Stimulated activated CD8-positive, alpha-beta memory T cell treated with anti-CD3 and anti-CD28 coated beads, Interleukin-15, amount 100 ng/mL, for 1 hour (primary cell): ENCODE results near the gene GNA12.
"Not testable (repeated sequence)": the region's sequence is repeated elsewhere in the genome, so short reads cannot be mapped to it uniquely, and the experiment has no call there.

Experiments used
- DNase-seq: peaks from one replicate; pipeline ENCODE4 v3.0.0-alpha.2; 2020; ENCODE audit warnings: low read depth

Gene GNA12

DNA sequence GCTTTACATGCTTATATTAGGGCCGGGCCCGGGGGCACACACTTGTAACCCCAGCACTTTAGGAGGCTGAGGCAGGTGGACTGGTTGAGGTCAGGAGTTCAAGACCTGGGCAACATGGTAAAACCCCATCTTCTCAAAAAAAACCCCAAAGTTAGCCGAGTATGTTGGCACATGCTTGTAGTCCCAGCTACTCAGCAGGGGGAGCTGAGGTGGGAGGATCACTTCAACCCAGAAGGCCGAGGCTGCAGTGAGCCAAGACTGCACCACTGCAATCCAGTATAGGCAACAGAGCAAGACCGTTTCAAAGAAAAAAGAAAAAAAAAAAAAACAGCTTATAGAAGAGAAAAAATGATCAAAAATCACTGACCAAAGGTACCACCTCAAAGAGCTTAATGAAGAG lies 93.0 kb downstream of the GNA12 start:
- DNase-seq: no peak

GRCh38 chr7:2750004-2750407 lies 94.1 kb downstream of the GNA12 start:
- DNase-seq: no peak

GRCh38 chr7:2748684-2749083 lies 95.4 kb downstream of the GNA12 start:
- not testable (repeated sequence) for DNase-seq

DNA sequence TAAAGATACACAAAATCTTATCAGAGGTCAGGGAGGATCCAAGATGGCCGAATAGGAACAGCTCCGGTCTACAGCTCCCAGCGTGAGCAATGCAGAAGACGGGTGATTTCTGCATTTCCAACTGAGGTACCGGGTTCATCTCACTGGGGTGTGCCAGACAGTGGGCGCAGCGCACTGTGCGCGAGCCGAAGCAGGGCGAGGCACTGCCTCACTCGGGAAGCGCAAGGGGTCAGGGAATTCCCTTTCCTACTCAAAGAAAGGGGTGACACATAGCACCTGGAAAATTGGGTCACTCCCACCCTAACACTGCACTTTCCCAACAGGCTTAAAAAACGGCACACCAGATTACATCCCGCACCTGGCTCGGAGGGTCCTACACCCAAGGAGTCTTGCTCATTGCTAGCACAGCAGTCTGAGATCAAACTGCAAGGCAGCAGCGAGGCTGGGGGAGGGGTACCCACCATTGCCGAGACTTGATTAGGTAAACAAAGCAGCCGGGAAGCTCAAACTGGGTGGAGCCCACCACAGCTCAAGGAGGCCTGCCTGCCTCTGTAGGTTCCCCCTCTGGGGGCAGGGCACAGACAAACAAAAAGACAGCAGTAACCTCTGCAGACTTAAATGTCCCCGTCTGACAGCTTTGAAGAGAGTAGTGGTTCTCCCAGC lies 100.5 kb downstream of the GNA12 start:
- DNase-seq: not testable (repeated sequence)

DNA sequence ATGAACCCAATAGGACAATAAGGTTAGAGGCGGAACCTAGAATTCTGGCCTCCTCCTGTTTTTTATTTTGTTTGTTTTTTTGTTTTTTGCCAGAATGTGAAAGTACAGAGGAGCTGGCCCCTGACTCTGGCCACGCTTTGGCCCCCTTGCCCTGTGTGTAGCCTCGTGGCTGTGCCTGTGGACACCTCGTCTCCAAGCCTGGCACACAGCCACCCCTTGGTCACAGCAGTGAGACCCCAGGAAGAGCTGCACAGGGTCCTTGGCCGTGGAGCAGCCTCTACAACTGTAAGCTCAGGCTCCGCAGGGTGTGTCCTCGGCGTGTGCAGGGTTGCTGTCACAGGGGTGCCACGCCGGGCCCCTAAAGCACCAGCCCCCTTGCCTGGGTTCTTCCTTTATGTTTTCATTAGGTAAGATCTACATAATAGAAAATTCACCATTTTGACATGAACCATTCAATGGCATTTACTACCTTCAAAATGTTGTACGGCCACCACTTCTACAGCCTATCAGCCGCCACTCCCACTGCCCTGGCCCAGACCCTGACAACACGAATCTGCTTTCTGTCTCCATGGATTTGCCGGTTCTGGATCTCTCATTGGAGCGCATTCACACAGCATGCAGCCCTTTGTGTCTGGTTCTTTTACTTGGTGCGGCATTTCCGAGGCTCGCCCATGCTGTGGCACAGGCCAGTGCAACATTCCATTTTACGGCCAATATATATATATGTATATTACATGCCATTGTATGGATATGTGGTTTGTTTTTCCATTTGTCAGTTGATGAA lies 105.2 kb downstream of the GNA12 start:
- DNase-seq: no peak

DNA sequence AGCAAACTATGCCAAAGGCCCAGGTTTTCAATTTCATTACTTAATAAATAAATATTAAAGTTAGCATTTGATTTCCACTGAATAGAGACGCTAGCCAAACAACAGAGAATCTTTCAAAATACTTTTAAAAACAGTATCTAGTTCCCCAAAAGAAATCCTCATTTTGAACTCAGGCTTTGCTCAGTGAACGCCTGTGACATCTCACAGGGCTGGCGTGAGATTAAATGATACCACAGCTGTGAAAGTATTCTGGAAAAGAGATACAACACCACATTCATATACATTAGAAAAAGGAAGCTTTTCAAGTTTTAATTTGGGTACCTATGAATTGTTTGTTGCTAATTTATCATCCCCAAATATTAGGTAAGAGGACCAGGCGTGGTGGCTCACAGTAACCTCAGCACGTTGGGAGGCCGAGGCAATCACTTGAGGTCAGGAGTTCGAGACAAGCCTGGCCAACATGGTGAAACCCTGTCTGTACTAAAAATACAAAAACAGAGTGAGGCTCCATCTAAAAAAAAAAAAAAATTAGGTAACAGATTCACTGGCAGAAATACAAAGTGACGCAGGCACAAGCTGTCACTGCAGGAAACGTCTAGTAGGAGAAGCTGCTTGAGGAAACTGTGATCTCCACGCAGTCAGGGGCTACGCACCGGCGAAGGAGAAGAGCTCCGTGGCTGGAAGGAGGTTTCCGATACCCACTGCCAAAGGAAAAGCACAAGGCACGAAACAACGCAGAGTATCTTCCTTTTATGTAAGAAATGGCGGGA lies 106.2 kb downstream of the GNA12 start:
- DNase-seq: no peak

DNA sequence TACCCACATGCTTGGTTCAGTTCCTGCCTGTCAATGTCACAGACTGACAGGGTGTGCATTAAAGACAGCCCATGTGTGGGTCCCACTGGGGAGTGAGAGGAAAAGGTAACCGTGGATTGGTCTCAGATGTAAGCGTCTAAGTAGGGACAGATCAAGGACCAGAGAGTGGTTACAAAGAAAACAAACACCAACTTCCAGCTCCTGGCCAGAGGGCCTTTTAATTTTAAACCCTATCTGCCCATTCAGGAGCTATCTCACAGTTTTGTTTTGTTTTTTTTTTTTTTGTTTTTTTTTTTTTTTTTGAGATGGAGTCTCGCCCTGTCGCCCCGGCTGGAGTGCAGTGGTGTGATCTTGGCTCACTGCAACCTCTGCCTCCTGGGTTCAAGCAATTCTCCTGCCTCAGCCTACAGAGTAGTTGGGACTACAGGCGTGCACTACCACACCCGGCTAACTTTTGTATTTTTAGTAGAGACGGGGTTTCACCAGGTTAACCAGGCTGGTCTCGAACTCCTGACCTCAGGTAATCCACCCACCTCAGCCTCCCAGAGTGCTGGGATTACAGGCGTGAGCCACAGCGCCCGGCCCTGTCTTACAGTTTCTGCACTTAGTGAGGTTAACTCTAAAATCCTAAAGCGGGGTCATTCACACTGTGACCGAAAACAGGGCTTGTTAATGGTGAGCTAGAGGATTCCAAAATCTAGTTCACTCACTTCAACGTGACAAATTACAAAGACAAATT lies 106.9 kb downstream of the GNA12 start:
- not testable (repeated sequence) for DNase-seq

GRCh38 chr7:2736411-2736914 lies 107.6 kb downstream of the GNA12 start:
- no peak for DNase-seq

DNA sequence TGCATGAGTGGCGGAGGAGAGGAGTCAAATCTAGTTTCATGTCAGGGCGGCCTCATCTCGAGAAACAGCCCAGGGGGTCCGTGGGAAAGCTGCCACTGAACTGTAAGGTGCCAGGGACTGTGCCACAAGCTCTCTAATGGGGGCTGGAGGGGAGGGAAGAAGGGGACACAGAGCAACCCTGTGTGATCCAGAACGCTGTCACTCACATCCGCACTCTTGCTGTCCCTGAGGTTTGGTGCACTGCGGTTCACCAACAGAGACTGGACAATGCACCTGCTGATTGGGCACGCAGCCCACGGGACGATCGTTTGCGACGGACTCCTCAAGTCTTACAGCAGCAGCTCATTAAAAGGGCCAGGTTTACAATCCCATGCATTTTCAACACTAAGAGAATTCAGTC lies 108.4 kb downstream of the GNA12 start:
- DNase-seq: no peak

DNA sequence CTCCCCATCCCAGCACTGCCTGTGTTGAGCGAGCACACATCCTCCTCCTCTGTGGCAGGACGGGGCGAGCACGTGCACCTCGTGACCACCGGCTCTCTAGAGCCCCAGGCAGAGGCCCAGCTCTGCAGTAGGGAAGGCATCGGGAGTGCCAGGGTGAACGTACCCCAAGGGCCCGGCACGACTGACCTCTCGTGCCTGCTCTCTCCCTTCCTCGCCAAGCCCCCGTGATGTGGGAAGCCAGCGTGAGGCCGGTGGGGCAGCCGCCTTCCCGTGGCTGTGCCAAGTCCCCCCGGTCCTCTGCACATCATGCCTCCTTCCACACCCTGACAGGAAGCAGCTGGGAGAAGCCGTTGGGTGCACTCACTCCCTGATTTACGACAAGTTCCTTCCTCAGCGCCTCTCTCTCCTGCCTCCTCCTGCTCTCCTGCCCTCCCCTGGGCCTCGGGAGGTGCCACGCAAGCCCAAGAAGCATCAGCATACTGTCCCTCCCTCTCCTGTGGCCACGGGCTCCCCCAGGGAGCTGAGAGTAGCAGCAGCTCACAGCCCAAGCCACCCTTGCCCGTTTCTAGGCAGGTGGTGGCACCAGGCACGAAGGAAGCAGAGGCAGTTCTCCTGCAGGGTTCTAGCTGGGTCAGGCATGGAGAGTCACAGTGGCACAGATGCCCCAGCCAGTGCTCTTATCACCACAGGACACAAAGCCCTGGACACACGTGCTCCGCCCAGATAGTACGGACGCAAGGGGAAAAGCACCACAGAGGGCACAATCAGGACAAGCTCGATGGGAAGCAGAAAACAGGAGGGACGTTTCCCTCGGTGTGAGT lies 109.1 kb downstream of the GNA12 start:
- DNase-seq: no peak

GRCh38 chr7:2734084-2734686 lies 109.9 kb downstream of the GNA12 start:
- DNase-seq: no peak

DNA sequence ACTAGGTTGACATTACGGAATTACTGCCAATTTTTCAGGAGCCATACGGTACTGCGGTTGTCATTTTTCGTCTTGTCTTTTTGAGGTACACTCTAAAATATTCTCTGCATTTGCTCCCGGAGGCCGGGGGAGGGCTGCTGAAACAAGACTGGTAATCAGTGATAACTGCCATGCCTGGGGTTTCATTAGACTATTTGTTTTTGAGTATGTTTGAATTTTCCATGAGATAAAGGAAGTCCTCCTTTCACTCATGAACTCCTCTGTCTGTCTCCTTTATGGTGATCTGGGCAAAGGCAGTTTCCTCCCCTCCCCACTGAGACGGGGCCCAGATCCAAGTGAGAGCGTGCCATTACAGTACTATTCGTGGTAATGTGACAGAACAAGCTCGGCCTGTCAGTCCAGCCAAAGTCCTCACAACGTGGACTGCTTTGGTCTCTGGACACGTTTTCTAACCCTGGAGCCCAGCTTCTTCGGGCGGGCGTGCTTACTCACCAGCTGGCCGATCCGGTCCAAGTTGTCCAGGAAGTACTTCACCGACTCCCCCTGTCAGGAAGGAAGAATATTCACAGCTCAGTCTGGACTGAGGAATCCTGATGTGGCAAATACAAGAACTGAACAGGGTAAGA lies 111.0 kb downstream of the GNA12 start:
- DNase-seq: no peak

- DNase-seq: no peak
These were observed 111.7 kb downstream of the GNA12 start for GRCh38 chr7:2732388-2732787.

DNA sequence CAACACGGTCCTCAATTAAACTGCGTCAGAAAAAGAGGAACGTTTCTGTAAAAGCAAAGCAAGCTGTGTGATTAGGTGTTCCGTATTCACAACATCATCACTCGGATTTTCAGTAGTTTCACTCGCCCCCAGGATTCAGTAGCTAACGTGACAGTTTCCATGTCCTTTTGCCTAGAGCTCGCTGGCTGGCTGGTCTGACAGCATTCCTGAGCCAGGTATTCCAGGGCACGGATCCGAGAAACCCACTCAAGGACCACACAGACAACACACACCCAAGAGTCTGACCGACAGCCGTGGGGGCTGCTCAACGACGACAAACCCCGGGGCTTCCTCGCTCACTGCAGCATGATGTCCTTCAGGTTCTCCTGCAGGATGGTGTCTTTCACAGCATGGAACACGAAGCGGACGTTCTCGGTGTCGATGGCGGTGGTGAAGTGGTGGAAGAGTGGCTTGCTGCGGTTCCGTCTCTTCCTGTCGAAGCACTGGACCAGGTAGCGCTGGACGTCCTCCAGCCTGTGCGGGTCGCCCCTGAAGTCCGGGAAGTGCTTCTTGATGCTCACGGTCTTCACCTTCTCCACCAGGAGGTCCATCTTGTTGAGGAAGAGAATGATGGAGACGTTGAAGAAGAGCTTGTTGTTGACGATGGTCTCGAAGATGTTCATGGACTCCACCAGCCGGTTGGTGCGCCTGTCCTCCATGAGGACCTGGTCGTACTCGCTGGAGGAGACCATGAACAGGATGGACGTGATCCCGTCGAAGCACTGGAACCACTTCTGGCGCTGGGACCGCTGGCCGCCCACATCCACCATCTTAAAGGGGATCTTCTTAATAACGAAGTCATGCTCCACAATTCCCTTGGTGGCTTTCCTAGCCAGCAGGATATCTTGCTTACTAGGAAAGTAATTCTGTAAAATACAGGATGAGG lies 113.0 kb downstream of the GNA12 start:
- no peak for DNase-seq

DNA sequence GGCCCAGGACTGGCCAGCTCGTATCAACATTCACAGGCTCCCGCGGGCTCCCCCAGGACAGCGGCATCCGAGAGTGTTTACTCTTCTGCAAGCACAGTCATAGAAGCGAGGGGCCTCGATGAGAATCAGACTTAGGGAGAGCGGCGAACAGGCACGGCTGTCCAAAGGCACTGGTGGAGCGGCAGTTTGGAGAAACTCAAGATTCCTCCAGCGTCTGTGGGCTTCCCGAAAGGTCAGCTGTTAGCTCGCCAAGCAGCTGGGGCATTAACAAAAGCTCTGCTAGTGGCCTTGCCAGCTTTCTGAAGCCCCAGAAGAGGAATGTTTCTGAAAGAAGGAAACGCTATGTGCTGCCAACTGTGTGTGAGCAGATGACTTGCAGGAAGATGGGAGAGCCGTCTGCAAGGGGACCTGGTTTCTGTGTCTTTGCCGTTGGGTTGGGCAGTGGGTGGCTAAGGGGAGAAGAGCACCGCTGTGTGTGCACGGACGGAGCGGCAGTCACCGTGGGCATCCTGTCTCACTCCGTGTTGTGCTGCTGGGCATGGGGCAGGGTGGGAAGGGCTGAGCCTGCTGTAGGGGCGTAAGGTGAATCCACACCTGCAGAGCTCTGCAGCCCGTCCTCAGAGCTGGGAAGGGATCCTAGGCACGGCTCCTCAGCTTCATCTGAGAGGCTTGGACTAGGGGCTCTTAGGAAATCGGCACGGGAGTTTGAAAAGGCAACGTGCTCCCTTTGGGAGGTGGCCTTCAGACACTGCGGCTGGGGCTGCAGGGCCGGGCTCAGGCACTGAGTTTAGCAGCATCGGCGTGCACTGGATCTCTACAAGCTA lies 114.0 kb downstream of the GNA12 start:
- DNase-seq: no peak

DNA sequence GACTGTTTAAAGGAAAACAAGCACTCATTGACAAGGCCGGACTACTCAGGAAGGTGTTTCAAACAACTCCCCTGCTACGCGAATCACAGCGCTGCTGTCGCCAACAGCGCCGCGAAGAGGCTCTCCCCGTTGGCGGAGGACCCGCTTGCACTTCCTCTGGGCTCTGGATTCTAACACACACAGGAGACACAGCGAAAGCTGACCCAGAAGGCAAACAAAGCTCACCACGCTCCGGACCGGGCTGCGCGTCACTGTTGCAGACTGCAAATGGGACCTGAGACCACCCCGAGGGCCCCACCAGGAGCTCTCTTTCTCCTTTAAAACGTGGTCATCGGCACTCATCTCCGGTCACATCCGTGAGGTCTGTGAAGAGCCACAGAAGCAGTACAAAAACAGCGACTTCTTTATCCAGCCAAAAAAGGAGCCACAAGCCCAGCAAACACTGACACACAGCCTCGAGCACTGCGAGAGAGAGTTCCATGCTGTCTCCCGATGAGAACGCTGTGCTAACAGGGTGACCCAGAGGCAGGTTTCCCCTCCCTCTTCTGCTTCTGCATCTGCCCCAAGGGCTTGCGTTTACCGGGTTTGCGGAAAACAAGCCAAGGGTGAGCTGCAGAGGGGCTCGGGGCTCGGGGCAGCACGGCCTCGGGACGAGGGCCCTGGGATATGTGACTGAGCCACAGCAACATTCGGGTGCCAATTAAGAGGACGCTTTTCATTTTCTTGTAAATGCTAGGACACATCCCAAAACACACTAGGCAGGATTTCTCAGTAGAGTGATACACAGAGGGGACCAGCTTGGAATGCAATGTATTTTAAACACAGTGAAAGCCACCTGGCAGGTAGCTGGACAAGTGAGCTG lies 114.8 kb downstream of the GNA12 start:
- no peak for DNase-seq

- no peak for DNase-seq
These were observed 115.6 kb downstream of the GNA12 start for GRCh38 chr7:2728316-2729030.
